Measurements from ENCODE around the gene TREML4. TPM values are rescaled to one million over a fixed set of nuclear protein-coding genes. Genes with fewer than 3 reads are reported as not detected.

Gene TREML4
- total RNA-seq, 2 experiments from 2014 or later = not detected

DNA sequence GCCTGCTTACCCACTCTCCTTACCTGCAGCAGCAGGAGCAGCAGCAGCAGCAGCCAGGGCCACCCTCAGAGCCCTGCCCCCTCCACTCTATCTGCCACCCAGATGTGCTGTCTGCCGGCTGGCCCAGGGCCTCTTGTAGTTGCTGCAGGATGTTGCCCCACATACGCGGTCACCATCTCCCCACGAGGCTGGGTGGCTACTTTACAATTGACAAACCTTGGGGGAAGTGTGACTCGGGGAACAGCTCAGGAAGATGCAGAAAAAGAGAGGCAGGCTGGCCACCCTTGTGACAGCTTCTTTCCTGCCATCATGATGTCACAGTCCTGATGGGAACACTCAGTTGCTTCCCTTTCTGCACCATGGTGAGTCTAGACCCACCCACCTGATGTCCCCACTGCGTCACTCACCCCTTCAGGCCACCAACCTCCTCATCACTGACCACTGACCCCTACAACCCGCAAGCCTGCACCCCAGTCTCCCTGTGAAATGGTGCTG lies 43.8 kb downstream of the TREML4 start:
- DNase-seq (peak in 3 of 14 experiments; percentile 32 to 73 (median 57)), ATAC-seq (ENCODE audit: poor library complexity) (peak; percentile 21)
- Mint-ChIP-seq H3K4me3 (no peak overlapping the region), H3K4me1 (ENCODE audit: low read depth) (no peaks in the 10 kb centered on the region), H3K36me3 (ENCODE audit: low read depth) (no peaks in the 10 kb centered on the region), H3K27me3 (no peaks in the 10 kb centered on the region), H3K27ac (no peak overlapping the region), H3K9me3 (no peaks in the 10 kb centered on the region)
- Histone ChIP-seq H3K4me3 (ENCODE audit: low read length) (no peak overlapping the region), H3K27ac (ENCODE audit: low read depth in 1 of 2, low read length in 2 of 2) (no peak overlapping the region), H3K9me3 (ENCODE audit: control insufficient read depth in 1 of 2, insufficient read depth in 1 of 2, low read length in 2 of 2) (no peaks in the 10 kb centered on the region), H3K36me3 (ENCODE audit: insufficient read depth, low read length) (no peaks in the 10 kb centered on the region), H3K4me1 (ENCODE audit: insufficient read depth, low read length) (peaks cover 10% of the 10 kb centered on the region), H3K27me3 (ENCODE audit: control insufficient read depth in 1 of 2, insufficient read depth in 2 of 2, low read length in 2 of 2) (no peaks in the 10 kb centered on the region)
- CTCF ChIA-PET = interaction anchor here (0.6 kb wide), 1 partner anchor 9 kb away, joined by 3 read pairs; no protein-coding TSS in a partner anchor
- intact Hi-C loops (cut with DNase I, micrococcal nuclease) = no loop called here
- TF ChIP-seq, protein P1, sequence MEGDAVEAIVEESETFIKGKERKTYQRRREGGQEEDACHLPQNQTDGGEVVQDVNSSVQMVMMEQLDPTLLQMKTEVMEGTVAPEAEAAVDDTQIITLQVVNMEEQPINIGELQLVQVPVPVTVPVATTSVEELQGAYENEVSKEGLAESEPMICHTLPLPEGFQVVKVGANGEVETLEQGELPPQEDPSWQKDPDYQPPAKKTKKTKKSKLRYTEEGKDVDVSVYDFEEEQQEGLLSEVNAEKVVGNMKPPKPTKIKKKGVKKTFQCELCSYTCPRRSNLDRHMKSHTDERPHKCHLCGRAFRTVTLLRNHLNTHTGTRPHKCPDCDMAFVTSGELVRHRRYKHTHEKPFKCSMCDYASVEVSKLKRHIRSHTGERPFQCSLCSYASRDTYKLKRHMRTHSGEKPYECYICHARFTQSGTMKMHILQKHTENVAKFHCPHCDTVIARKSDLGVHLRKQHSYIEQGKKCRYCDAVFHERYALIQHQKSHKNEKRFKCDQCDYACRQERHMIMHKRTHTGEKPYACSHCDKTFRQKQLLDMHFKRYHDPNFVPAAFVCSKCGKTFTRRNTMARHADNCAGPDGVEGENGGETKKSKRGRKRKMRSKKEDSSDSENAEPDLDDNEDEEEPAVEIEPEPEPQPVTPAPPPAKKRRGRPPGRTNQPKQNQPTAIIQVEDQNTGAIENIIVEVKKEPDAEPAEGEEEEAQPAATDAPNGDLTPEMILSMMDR (IDR thresholded peaks at IDR 0.05) = no peak
- POLR2A ChIA-PET = no interaction called here

- H3K27ac Mint-ChIP-seq = no peak overlapping the region
- no peak overlapping the region for H3K4me3 Mint-ChIP-seq
- no peaks in the 10 kb centered on the region for H3K4me1 Mint-ChIP-seq (ENCODE audit: low read depth)
- H3K9me3 Mint-ChIP-seq = no peaks in the 10 kb centered on the region
- TF ChIP-seq, protein P1 (IDR thresholded peaks at IDR 0.05) = no peak
- DNase-seq = no peak
- Histone ChIP-seq H3K27me3 (ENCODE audit: control insufficient read depth in 1 of 2, insufficient read depth in 2 of 2, low read length in 2 of 2) (no peaks in the 10 kb centered on the region), H3K4me3 (ENCODE audit: low read length) (no peak overlapping the region), H3K36me3 (ENCODE audit: insufficient read depth, low read length) (no peaks in the 10 kb centered on the region), H3K4me1 (ENCODE audit: insufficient read depth, low read length) (peaks cover 10% of the 10 kb centered on the region), H3K9me3 (ENCODE audit: control insufficient read depth in 1 of 2, insufficient read depth in 1 of 2, low read length in 2 of 2) (no peaks in the 10 kb centered on the region), H3K27ac (ENCODE audit: low read depth in 1 of 2, low read length in 2 of 2) (no peak overlapping the region)
- ATAC-seq (ENCODE audit: poor library complexity) = no peak
- ChIA-PET CTCF (interaction anchor here (0.6 kb wide), 1 partner anchor 10 kb away, joined by 3 read pairs; no protein-coding TSS in a partner anchor), POLR2A (no interaction called here)
- no peaks in the 10 kb centered on the region for H3K36me3 Mint-ChIP-seq (ENCODE audit: low read depth)
- intact Hi-C loops (cut with DNase I, micrococcal nuclease) = no loop called here
- H3K27me3 Mint-ChIP-seq = no peaks in the 10 kb centered on the region
Measured at GRCh38 chr6:41272591-41273240, 44.6 kb downstream of the TREML4 start.

- Histone ChIP-seq H3K4me1 (ENCODE audit: insufficient read depth, low read length) (peaks cover 10% of the 10 kb centered on the region), H3K9me3 (ENCODE audit: control insufficient read depth in 1 of 2, insufficient read depth in 1 of 2, low read length in 2 of 2) (no peaks in the 10 kb centered on the region), H3K36me3 (ENCODE audit: insufficient read depth, low read length) (no peaks in the 10 kb centered on the region), H3K4me3 (ENCODE audit: low read length) (no peak overlapping the region), H3K27ac (ENCODE audit: low read depth in 1 of 2, low read length in 2 of 2) (no peak overlapping the region), H3K27me3 (ENCODE audit: control insufficient read depth in 1 of 2, insufficient read depth in 2 of 2, low read length in 2 of 2) (no peaks in the 10 kb centered on the region)
- Mint-ChIP-seq H3K4me1 (ENCODE audit: low read depth) (peaks cover 2% of the 10 kb centered on the region), H3K27me3 (no peaks in the 10 kb centered on the region), H3K9me3 (no peaks in the 10 kb centered on the region), H3K4me3 (no peak overlapping the region), H3K27ac (no peak overlapping the region), H3K36me3 (ENCODE audit: low read depth) (no peaks in the 10 kb centered on the region)
- TF ChIP-seq, protein P1 (IDR thresholded peaks at IDR 0.05) = no peak
- intact Hi-C loops (cut with DNase I, micrococcal nuclease) = no loop called here
- POLR2A ChIA-PET = no interaction called here
- CTCF ChIA-PET = no interaction called here
- ATAC-seq (ENCODE audit: poor library complexity) (no peak), DNase-seq (no peak)
Measured at GRCh38 chr6:41273714-41274113, 45.6 kb downstream of the TREML4 start.

Measured in CD4-positive, alpha-beta T cell (primary cell).